Activated B cell treated with CpG ODN at 0.5 μM for 24 hours (primary cell): ENCODE data around the gene PSD4. TPM values are rescaled to one million over a fixed set of nuclear protein-coding genes. Genes with fewer than 3 reads are reported as not detected.

Source experiments
- ATAC-seq: fragments of 200-7000 bp; cut with Tn5 transposase; one replicate; pipeline ENCODE4 v1.10.0; 2021; ENCODE audit warnings: low read depth, mild to moderate bottlenecking, moderate library complexity
- CTCF ChIA-PET: fragments of 350-600 bp; sonication (Branson Sonifier 250); formaldehyde crosslinking; loops from one replicate; lab custom pipeline; 2021; ENCODE audit warnings: antibody characterized with exemption; lab: Charles Lee
- POLR2A ChIA-PET: fragments of 350-600 bp; sonication (Branson Sonifier 250); formaldehyde crosslinking; loops from one replicate; lab custom pipeline; 2021; ENCODE audit warnings: antibody characterized with exemption; lab: Charles Lee
- DNase-seq: peaks from one replicate; pipeline ENCODE4 v3.0.0; 2022
- H3K27ac Mint-ChIP-seq: one replicate; pipeline ENCODE4 v1.8.0; 2020; ENCODE audit warnings: mixed read lengths
- H3K27me3 Mint-ChIP-seq: one replicate; pipeline ENCODE4 v1.8.0; 2021; ENCODE audit warnings: mixed read lengths
- H3K36me3 Mint-ChIP-seq: one replicate; pipeline ENCODE4 v1.8.0; 2021; ENCODE audit warnings: low read depth, mixed read lengths
- H3K4me1 Mint-ChIP-seq: one replicate; pipeline ENCODE4 v1.8.0; 2021; ENCODE audit warnings: mixed read lengths
- H3K4me3 Mint-ChIP-seq: one replicate; pipeline ENCODE4 v1.8.0; 2020; ENCODE audit warnings: mild to moderate bottlenecking, mixed read lengths
- H3K9me3 Mint-ChIP-seq: one replicate; pipeline ENCODE4 v1.8.0; 2020; ENCODE audit warnings: mixed read lengths
- intact Hi-C: fragments of 100-400 bp; cut with micrococcal nuclease; formaldehyde crosslinking; loops from one replicate; pipeline ENCODE4 v1.15.1; 2024
- total RNA-seq: library from RNA; stranded (reverse); gene quantifications from 2 replicates; pipeline ENCODE4 v1.2.3, GENCODE V29; 2022
- TF ChIP-seq, protein P1 (sequence below): fragments of 200-600 bp; IDR thresholded peaks from one replicate; pipeline ENCODE4 v1.8.0; 2022; ENCODE audit warnings: antibody characterized with exemption, mild to moderate bottlenecking

The PSD4 gene
- total RNA-seq, 1 donor from 2014 or later, result 182 TPM

DNA sequence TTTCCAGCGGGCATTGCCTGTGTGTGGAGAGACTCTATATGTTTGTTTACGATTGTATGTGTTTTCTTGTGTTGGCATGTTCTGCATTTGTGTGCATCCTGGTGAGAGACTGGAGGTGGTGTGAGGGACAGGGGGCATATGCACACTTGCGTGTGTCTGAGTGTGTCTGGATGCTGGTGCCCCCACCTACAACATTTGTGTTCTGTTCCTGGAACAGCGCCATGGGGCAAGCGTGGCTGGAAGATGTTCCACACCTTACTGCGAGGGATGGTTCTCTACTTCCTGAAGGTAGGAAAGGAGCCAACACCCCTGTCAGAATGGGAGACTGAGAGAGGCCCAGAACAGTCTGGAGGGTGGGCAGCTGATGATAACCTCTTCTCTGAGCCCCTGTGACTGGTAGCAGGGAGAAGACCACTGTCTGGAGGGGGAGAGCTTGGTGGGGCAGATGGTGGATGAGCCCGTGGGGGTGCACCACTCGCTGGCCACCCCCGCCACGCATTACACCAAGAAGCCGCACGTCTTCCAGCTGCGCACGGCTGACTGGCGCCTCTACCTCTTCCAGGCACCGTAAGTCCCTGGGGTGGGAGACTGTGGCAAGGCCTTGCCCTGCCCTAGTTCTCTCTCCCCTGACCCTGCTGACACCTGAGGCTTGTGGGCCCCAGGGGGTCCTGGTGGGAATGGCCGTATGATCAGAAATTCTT, 23.7 kb downstream of the PSD4 start:
- Mint-ChIP-seq H3K27me3 (no peaks in the 10 kb centered on the region), H3K27ac (peak overlapping the region; percentile 3), H3K4me1 (peaks cover 4% of the 10 kb centered on the region), H3K9me3 (no peaks in the 10 kb centered on the region), H3K4me3 (peak overlapping the region; percentile 28), H3K36me3 (peaks cover 83% of the 10 kb centered on the region)
- CTCF ChIA-PET, result interaction anchor here (1.5 to 17.7 kb wide), 5 partner anchors 20 to 118 kb away, joined by 5 to 319 read pairs (median 32); partner anchors contain the start of gene PSD4
- DNase-seq (no peak), ATAC-seq (no peak)
- TF ChIP-seq, protein P1, sequence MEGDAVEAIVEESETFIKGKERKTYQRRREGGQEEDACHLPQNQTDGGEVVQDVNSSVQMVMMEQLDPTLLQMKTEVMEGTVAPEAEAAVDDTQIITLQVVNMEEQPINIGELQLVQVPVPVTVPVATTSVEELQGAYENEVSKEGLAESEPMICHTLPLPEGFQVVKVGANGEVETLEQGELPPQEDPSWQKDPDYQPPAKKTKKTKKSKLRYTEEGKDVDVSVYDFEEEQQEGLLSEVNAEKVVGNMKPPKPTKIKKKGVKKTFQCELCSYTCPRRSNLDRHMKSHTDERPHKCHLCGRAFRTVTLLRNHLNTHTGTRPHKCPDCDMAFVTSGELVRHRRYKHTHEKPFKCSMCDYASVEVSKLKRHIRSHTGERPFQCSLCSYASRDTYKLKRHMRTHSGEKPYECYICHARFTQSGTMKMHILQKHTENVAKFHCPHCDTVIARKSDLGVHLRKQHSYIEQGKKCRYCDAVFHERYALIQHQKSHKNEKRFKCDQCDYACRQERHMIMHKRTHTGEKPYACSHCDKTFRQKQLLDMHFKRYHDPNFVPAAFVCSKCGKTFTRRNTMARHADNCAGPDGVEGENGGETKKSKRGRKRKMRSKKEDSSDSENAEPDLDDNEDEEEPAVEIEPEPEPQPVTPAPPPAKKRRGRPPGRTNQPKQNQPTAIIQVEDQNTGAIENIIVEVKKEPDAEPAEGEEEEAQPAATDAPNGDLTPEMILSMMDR, result no peak
- intact Hi-C loops, result loop anchor here (5.0 kb wide), 1 partner anchor 40 kb away; no protein-coding TSS in a partner anchor
- POLR2A ChIA-PET, result interaction anchor here (0.6 to 3.6 kb wide), 4 partner anchors 16 to 60 kb away, joined by 3 to 42 read pairs (median 14); partner anchors contain the start of gene PSD4

DNA sequence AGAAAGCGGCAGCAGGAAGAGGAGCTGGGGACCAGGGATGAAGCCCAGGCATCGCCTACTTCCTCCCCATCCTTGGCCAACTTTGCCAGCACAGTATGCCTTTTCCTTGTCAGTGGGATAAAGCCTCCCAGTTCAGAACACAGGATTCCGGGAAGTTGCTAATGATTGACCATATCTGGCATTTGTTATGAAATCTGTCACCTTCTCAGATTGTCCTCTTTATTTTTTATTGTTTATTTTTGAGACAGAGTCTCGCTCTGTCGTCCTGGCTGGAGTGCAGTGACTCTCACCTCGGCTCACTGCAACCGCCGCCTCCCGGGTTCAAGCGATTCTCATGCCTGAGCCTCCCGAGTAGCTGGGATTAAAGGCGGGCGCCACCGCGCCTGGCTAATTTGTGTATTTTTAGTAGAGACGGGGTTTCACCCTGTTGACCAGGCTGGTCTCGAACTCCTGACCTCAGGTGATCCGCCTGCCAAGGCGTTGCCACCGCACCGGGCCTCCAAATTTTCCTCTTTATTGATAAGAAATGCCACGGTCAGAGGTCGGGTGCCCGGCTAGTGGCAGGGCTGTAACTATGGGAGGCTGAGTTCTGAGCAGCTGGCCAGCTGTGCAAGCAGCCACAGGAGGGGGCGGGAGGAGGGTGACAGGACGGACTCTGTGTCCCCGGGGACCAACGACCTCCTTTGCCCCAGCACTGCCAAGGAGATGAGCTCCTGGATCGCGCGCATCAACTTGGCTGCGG, 24.4 kb downstream of the PSD4 start:
- H3K9me3 Mint-ChIP-seq, result no peaks in the 10 kb centered on the region
- ATAC-seq (no peak), DNase-seq (no peak)
- CTCF ChIA-PET, result interaction anchor here (0.6 to 17.7 kb wide), 18 partner anchors 8 to 192 kb away, joined by 3 to 319 read pairs (median 5); partner anchors contain the start of gene PSD4
- intact Hi-C loops, result loop anchor here (5.0 kb wide), 1 partner anchor 41 kb away; no protein-coding TSS in a partner anchor
- POLR2A ChIA-PET, result interaction anchor here (0.6 to 3.6 kb wide), 8 partner anchors 8 to 60 kb away, joined by 3 to 42 read pairs (median 5); partner anchors contain the start of gene PSD4
- peak overlapping the region; percentile 41 for H3K4me3 Mint-ChIP-seq
- TF ChIP-seq, protein P1, result no peak
- no peaks in the 10 kb centered on the region for H3K27me3 Mint-ChIP-seq
- peaks cover 83% of the 10 kb centered on the region for H3K36me3 Mint-ChIP-seq
- peaks cover 4% of the 10 kb centered on the region for H3K4me1 Mint-ChIP-seq
- H3K27ac Mint-ChIP-seq, result no peak overlapping the region

DNA sequence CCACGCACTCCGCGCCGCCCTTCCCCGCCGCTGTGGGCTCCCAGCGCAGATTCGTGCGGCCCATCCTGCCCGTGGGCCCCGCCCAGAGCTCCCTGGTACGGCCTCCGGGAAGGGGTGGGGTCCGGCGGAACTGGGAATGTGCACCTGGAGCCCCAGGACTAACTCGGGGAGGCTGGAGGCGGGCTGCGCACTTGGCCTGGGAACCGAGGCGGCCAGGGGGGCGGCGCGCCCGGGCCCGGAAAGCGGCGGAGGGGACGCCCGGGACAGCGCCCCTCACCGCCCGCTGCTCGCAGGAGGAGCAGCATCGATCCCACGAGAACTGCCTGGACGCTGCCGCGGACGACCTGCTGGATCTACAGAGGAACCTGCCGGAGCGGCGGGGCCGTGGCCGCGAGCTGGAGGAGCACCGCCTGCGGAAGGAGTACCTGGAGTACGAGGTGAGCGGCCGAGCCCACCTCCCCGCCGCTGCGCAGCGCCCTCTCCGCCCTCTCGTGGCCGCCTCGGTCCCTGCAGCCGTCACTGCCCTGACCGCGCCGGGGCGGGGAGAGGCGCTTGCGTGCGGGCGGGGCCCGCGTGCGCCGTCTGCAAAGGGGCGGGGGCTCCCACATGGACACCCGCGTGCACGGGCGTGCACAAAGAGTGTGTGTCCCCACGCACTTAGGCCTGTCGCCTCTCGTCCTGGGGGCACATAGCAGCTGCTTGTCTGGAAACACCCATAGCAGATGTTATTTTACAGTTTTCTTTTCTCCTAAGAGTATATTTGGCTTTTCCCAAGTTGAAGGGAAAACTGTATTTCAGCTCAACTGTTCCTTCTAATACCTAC, 25.2 kb downstream of the PSD4 start:
- CTCF ChIA-PET, result interaction anchor here (0.6 to 17.7 kb wide), 21 partner anchors 9 to 191 kb away, joined by 3 to 319 read pairs (median 5); partner anchors contain the start of gene PSD4
- H3K27ac Mint-ChIP-seq, result no peak overlapping the region

DNA sequence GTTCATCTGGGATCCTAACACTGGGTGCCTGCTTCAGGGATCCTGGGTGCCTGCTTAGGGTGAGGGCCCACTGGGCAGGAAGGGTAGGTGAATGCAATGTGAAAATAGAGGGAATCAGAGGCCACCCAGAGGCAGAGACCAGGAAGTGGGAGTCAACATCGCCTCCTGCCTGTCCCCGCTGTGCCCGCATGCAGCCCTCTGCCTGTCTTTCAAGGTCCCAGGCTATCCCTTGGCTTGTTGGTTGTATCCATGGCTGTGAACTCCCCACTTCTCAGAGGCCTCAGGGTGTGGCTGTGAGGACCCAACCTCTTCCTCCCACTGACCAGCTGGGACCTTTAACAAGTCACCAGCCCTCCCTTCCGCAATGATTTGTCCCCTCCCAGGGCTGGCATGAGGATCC, 26.5 kb downstream of the PSD4 start:
- ChIA-PET POLR2A (interaction anchor here (1.2 to 3.0 kb wide), 2 partner anchors 43 to 62 kb away, joined by 4 to 26 read pairs; no protein-coding TSS in a partner anchor), CTCF (interaction anchor here (1.0 to 17.7 kb wide), 5 partner anchors 20 to 120 kb away, joined by 3 to 319 read pairs (median 7); no protein-coding TSS in a partner anchor)
- no peak for DNase-seq
- ATAC-seq, result no peak
- TF ChIP-seq, protein P1, result no peak
- intact Hi-C loops, result loop anchor here (10.0 kb wide), 1 partner anchor 245 kb away; no protein-coding TSS in a partner anchor
- H3K36me3 Mint-ChIP-seq, result peaks cover 66% of the 10 kb centered on the region
- no peak overlapping the region for H3K4me3 Mint-ChIP-seq
- H3K27me3 Mint-ChIP-seq, result no peaks in the 10 kb centered on the region
- peaks cover 15% of the 10 kb centered on the region for H3K4me1 Mint-ChIP-seq
- H3K27ac Mint-ChIP-seq, result peak overlapping the region; percentile 63
- no peaks in the 10 kb centered on the region for H3K9me3 Mint-ChIP-seq

More for the DNA sequence above, 25.2 kb downstream of the PSD4 start:
- Mint-ChIP-seq H3K9me3 (no peaks in the 10 kb centered on the region), H3K27me3 (no peaks in the 10 kb centered on the region), H3K4me1 (peaks cover 7% of the 10 kb centered on the region), H3K36me3 (peaks cover 78% of the 10 kb centered on the region), H3K4me3 (peak overlapping the region; percentile 76)
- TF ChIP-seq, protein P1, result peak; percentile 44
- ATAC-seq, result peak; percentile 91
- DNase-seq, result peak; percentile 87
- POLR2A ChIA-PET, result interaction anchor here (0.9 to 3.6 kb wide), 7 partner anchors 9 to 61 kb away, joined by 3 to 42 read pairs (median 6); partner anchors contain the start of gene PSD4
- intact Hi-C loops, result loop anchor here (1.0 to 5.0 kb wide), 5 partner anchors 24 to 191 kb away; no protein-coding TSS in a partner anchor
